ENCODE measurements around the gene NEK9. TPM values are rescaled to one million over a fixed set of nuclear protein-coding genes. Genes with fewer than 3 reads are reported as not detected.
"Not testable (repeated sequence)": the region's sequence is repeated elsewhere in the genome, so short reads cannot be mapped to it uniquely, and the experiment has no call there.

NEK9 gene
- total RNA-seq, 1 experiment from 2014 or later, result 56.5 TPM

GRCh38 chr14:75127903-75128595 is 1.2 kb upstream of the NEK9 start:
- WGBS (ENCODE audit: extremely low coverage, insufficient read length, low lambda C conversion rate), result no CpG with 5 or more reads among the region's 10 CpGs
- H3K4me2 ChIP-seq (ENCODE audit: insufficient read depth, insufficient read length, low read length), result no peak overlapping the region
- H3K23ac ChIP-seq (ENCODE audit: insufficient read length, low read depth, low read length), result no peak overlapping the region
- H2BK5ac ChIP-seq (ENCODE audit: insufficient read length, low read length), result no peak overlapping the region
- H2BK20ac ChIP-seq (ENCODE audit: low read depth, low read length, poor library complexity, severe bottlenecking), result no peak overlapping the region
- H3K9me3 ChIP-seq (ENCODE audit: control insufficient read depth, low read depth, low read length), result no peaks in the 10 kb centered on the region
- H3K36me3 Mint-ChIP-seq (ENCODE audit: insufficient read depth in 1 of 3, low read depth in 3 of 3), result peaks cover 2 to 9% (median 4%) of the 10 kb centered on the region in 3 experiments
- no peak overlapping the region for H2AFZ ChIP-seq (ENCODE audit: low read length)
- no peaks in the 10 kb centered on the region for H3K27me3 Mint-ChIP-seq (ENCODE audit: low read depth)
- no peaks in the 10 kb centered on the region for H4K20me1 ChIP-seq (ENCODE audit: control insufficient read depth, insufficient read depth, insufficient read length)
- no peak overlapping the region for H2BK12ac ChIP-seq (ENCODE audit: insufficient read length, low read depth, low read length)
- H4K91ac ChIP-seq (ENCODE audit: insufficient read length, low read depth, low read length), result no peak overlapping the region
- no peak for TF ChIP-seq CTCF (conservative IDR thresholded peaks at IDR 0.05)
- H3K4me3 Mint-ChIP-seq, result peak overlapping the region; percentile 92 to 93
- 0 out of 5 replicates have a peak, but pooled peaks cover 0 to under 1% of the 10 kb centered on the region in 2 experiments for H3K9me3 Mint-ChIP-seq
- H3K79me2 ChIP-seq (ENCODE audit: insufficient read depth, low read length), result no peaks in the 10 kb centered on the region
- H2AK5ac ChIP-seq (ENCODE audit: insufficient read length, low read length), result no peak overlapping the region
- H3K14ac ChIP-seq (ENCODE audit: insufficient read depth, low read length), result no peak overlapping the region
- H3K27ac ChIP-seq (ENCODE audit: insufficient read length, low read depth, low read length), result no peak overlapping the region
- H3K4ac ChIP-seq (ENCODE audit: low read depth, low read length), result no peak overlapping the region
- no peaks in the 10 kb centered on the region for H3K27me3 ChIP-seq (ENCODE audit: insufficient read depth, low read length)
- no peaks in the 10 kb centered on the region for H3K79me1 ChIP-seq (ENCODE audit: insufficient read depth, low read depth, low read length, poor library complexity, severe bottlenecking)
- no peak overlapping the region for H3K56ac ChIP-seq (ENCODE audit: insufficient read length, low read depth, low read length)
- no peak overlapping the region for H3K18ac ChIP-seq (ENCODE audit: insufficient read length, low read depth, low read length)
- H4K8ac ChIP-seq (replicated peaks; ENCODE audit: insufficient read length, low read depth, low read length), result no peak overlapping the region
- no peak overlapping the region for H3T11ph ChIP-seq (ENCODE audit: low read length)
- no peak overlapping the region for H2BK120ac ChIP-seq (ENCODE audit: low read depth, low read length, poor library complexity, severe bottlenecking)
- peaks cover 12 to 21% of the 10 kb centered on the region in 2 experiments for H3K4me1 Mint-ChIP-seq
- H4K5ac ChIP-seq (ENCODE audit: insufficient read length, low read depth, low read length), result no peak overlapping the region
- H3K9ac ChIP-seq (ENCODE audit: extremely low read depth, insufficient read length, low read length), result no peak overlapping the region
- H3K27ac Mint-ChIP-seq, result peak overlapping the region in 2 of 3 experiments; percentile 23 to 71; a peak in 1 of 7 replicates
- H3K23me2 ChIP-seq (ENCODE audit: insufficient read length, low read depth, low read length, poor library complexity, severe bottlenecking), result peaks cover 2% of the 10 kb centered on the region
- H3K4me1 ChIP-seq (ENCODE audit: insufficient read depth, low read length), result no peaks in the 10 kb centered on the region
- DNase-seq, result no peak
- H2BK15ac ChIP-seq (ENCODE audit: low read depth, low read length), result no peak overlapping the region

DNA sequence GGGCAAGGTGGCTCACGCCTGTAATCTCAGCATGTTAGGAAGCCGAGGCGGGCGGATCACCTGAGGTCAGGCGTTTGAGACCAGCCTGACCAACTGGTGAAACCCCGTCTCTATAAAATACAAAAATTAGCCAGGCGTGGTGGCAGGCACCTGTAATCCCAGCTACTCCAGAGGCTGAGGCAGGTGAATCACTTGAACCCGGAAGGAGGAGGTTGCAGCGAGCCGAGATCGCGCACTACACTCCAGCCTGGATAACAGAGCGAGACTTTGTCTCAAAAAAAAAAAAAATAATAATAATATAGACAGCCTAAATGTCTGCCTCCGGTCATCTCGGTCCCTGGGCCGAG is 599 bp upstream of the NEK9 start:
- WGBS (ENCODE audit: extremely low coverage, insufficient read length, low lambda C conversion rate), result no CpG with 5 or more reads among the region's 16 CpGs
- peak overlapping the region; percentile 70 for H3K9ac ChIP-seq (ENCODE audit: extremely low read depth, insufficient read length, low read length)
- H3K14ac ChIP-seq (ENCODE audit: insufficient read depth, low read length); H2BK5ac ChIP-seq (ENCODE audit: insufficient read length, low read length); H3K23ac ChIP-seq (ENCODE audit: insufficient read length, low read depth, low read length); H2BK120ac ChIP-seq (ENCODE audit: low read depth, low read length, poor library complexity, severe bottlenecking); H3K4me1 ChIP-seq (ENCODE audit: insufficient read depth, low read length); H2BK15ac ChIP-seq (ENCODE audit: low read depth, low read length); H2AK5ac ChIP-seq (ENCODE audit: insufficient read length, low read length); H3K9me3 ChIP-seq (ENCODE audit: control insufficient read depth, low read depth, low read length); H2AFZ ChIP-seq (ENCODE audit: low read length); H3K79me1 ChIP-seq (ENCODE audit: insufficient read depth, low read depth, low read length, poor library complexity, severe bottlenecking); H3K18ac ChIP-seq (ENCODE audit: insufficient read length, low read depth, low read length); H3K36me3 Mint-ChIP-seq (ENCODE audit: insufficient read depth in 1 of 3, low read depth in 3 of 3); H3K9me3 Mint-ChIP-seq; H3K4ac ChIP-seq (ENCODE audit: low read depth, low read length); H3K56ac ChIP-seq (ENCODE audit: insufficient read length, low read depth, low read length); H2BK20ac ChIP-seq (ENCODE audit: low read depth, low read length, poor library complexity, severe bottlenecking); H4K5ac ChIP-seq (ENCODE audit: insufficient read length, low read depth, low read length); H3K27me3 Mint-ChIP-seq (ENCODE audit: low read depth); H2BK12ac ChIP-seq (ENCODE audit: insufficient read length, low read depth, low read length); H3K79me2 ChIP-seq (ENCODE audit: insufficient read depth, low read length); H4K20me1 ChIP-seq (ENCODE audit: control insufficient read depth, insufficient read depth, insufficient read length); H4K91ac ChIP-seq (ENCODE audit: insufficient read length, low read depth, low read length); DNase-seq; H3K27me3 ChIP-seq (ENCODE audit: insufficient read depth, low read length); H3T11ph ChIP-seq (ENCODE audit: low read length); H3K23me2 ChIP-seq (ENCODE audit: insufficient read length, low read depth, low read length, poor library complexity, severe bottlenecking); H3K27ac ChIP-seq (ENCODE audit: insufficient read length, low read depth, low read length); H4K8ac ChIP-seq (replicated peaks; ENCODE audit: insufficient read length, low read depth, low read length): not testable (repeated sequence)
- Mint-ChIP-seq H3K4me1 (peaks cover 12 to 21% of the 10 kb centered on the region in 2 experiments), H3K27ac (peak overlapping the region; percentile 73 to 98 (median 90); a peak in 6 of 7 replicates), H3K4me3 (peak overlapping the region; percentile 92 to 93)
- H3K4me2 ChIP-seq (ENCODE audit: insufficient read depth, insufficient read length, low read length), result peak overlapping the region; percentile 86
